Measurements from ENCODE around the gene C4B.
"Not testable (repeated sequence)": the region's sequence is repeated elsewhere in the genome, so short reads cannot be mapped to it uniquely, and the experiment has no call there.

The C4B gene

GRCh38 chr6:32056254-32056653 lies 41.7 kb downstream of the C4B start:
- no peak for TF ChIP-seq CTCF (IDR thresholded peaks at IDR 0.05)
- no peak for TF ChIP-seq ZFX (IDR thresholded peaks at IDR 0.05; ENCODE audit: borderline replicate concordance)
- no peak overlapping the region for H3K27ac ChIP-seq

- H3K27ac ChIP-seq, result no peak overlapping the region
- TF ChIP-seq CTCF (IDR thresholded peaks at IDR 0.05) (no peak), ZFX (IDR thresholded peaks at IDR 0.05; ENCODE audit: borderline replicate concordance) (no peak)
Measured at GRCh38 chr6:32057966-32058365, 43.4 kb downstream of the C4B start.

GRCh38 chr6:32058511-32058963 lies 43.9 kb downstream of the C4B start:
- no peak overlapping the region for H3K27ac ChIP-seq
- no peak for TF ChIP-seq CTCF (IDR thresholded peaks at IDR 0.05)
- no peak for TF ChIP-seq ZFX (IDR thresholded peaks at IDR 0.05; ENCODE audit: borderline replicate concordance)

- no peak for TF ChIP-seq CTCF (IDR thresholded peaks at IDR 0.05)
- no peak for TF ChIP-seq ZFX (IDR thresholded peaks at IDR 0.05; ENCODE audit: borderline replicate concordance)
- no peak overlapping the region for H3K27ac ChIP-seq
Measured at GRCh38 chr6:32060966-32061655, 46.5 kb downstream of the C4B start.

GRCh38 chr6:32064706-32065105 lies 50.1 kb downstream of the C4B start:
- TF ChIP-seq CTCF (IDR thresholded peaks at IDR 0.05) (no peak), ZFX (IDR thresholded peaks at IDR 0.05; ENCODE audit: borderline replicate concordance) (no peak)
- H3K27ac ChIP-seq, result no peak overlapping the region

- H3K27ac ChIP-seq, result not testable (repeated sequence)
Measured at GRCh38 chr6:32067521-32067920, 52.9 kb downstream of the C4B start.

- not testable (repeated sequence) for H3K27ac ChIP-seq
Measured at GRCh38 chr6:32068315-32068714, 53.7 kb downstream of the C4B start.

- TF ChIP-seq CTCF (IDR thresholded peaks at IDR 0.05), result no peak
- no peak for TF ChIP-seq ZFX (IDR thresholded peaks at IDR 0.05; ENCODE audit: borderline replicate concordance)
- no peak overlapping the region for H3K27ac ChIP-seq
Measured at GRCh38 chr6:32068867-32069266, 54.3 kb downstream of the C4B start.

All from 22Rv1 (cell line).